GM12874 (cell line): ENCODE measurements around the gene SCIN.
A peak's percentile ranks its signal among the peaks of the same experiment; 100 is the strongest.

Experiments
- CTCF ChIP-seq: IDR thresholded peaks from 2 replicates; pipeline ENCODE4 v1.5.1; 2011; ENCODE audit warnings: low read depth, mild to moderate bottlenecking, control low read depth, low read length, moderate library complexity; ENCODE audit not compliant: insufficient read depth

SCIN gene

GRCh38 chr7:12661581-12661980 lies 91.1 kb downstream of the SCIN start:
- no peak for TF ChIP-seq CTCF

- TF ChIP-seq CTCF = no peak
These were observed 99.6 kb downstream of the SCIN start for GRCh38 chr7:12670000-12670729.

DNA sequence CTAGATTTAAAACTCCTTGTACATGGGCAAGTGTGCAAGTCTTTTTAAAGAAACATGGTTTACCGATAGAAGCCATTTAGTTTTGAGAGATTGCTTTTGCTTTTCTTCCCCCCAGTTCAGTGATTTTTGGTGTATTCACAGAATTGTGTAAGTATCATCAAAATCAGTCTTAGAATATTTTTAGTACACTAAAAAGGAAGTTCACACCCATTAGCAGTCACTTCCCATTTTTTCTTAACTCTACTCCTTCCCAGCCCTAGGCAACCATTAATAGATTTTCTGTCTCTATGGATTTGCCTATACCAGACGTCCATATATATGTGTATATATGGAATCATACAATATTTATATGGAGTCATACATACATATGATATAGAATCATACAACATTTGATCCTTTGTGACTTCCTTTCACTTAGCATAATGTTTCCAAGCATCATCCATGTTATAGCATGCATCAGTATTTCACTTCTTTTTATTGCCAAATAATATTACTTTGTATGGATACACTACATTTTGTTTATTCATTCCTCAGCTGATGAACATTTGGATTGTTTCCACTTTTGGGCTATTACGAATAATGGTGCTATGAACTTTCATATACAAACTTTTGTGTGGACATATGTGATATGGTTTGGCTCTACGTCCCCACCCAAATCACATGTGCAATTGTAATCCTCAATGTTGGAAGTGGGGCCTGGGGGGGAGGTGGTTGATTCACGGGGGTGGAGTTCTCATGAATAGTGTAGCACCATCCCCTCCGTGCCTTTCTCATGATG lies 100.4 kb downstream of the SCIN start:
- TF ChIP-seq CTCF = no peak

- no peak for TF ChIP-seq CTCF
These were observed 103.5 kb downstream of the SCIN start for GRCh38 chr7:12674053-12674452.

DNA sequence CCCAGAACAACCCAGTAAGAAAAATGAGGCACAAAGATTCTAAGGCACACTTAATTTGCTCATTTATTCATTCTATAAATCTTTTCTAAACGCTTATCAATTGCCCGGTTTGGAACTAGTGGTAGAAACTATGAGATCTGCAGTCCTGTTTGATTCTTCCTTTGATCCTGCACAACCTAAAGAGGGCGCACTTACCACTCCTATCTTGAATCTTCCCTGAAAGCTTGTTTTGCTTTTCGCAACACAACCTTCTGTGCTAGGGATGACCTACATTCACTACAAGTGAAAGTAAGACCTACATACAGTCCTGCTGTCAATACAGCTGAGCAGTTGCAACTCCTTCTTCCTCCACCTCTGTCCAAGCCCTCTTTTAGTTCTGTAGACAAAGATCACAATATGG lies 104.3 kb downstream of the SCIN start:
- peak; percentile 59 for TF ChIP-seq CTCF

DNA sequence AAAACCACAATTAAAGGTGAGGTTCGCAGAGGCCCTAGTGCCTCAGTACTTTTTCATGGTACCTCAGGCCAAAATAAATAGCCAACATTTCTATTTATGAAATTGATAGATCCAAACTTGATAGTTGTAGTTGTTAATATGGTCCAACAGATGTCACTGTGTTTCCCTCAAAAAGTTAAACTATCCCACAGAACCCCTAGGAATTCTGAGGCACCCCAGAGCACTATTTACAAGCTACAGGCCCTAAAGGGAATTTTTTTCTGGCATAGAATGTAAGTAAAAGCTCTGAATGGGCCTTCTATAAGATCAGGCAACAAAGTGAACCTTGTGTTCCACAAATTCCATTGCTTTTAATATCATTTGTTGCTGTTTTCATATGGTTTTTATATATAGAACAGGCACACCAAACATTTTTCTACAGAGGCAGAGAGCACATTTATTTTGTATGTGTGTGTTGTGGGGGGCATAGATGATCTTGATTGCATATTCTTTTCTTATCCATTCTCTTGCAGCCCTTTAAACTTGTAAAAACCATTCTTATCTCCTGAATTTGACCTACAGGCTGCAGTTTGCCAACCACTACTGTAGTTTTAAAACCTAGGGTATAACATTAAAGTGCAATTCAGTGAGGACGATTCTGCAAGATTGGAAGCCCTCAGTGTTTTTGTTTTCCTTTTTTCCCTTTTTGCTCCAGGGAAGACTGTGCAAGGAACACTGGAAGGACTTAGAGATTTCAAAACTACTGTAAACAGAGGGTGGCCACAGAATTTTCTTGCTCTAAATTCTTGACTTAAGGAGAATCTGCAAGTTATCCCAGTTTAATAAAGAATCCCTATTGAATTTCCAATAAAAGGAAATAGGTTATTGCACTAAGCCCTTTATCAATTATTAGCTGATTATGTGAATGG lies 113.4 kb downstream of the SCIN start:
- no peak for TF ChIP-seq CTCF

DNA sequence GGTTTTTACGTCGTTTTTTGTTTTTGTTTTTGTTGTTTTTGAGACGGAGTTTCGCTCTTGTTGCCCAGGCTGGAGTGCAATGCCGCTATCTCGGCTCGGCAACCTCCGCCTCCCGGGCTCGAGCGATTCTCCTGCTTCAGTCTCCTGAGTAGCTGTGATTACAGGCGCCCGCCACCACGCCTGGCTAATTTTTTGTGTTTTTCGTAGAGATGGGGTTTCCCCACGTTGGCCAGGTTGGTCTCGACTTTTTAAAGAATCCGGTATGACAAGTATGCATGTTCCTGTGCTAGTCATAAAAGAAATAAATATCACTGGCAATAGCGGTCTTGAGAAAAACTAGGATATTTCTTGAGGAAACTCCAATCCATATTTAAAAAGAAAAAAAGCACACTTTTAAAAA lies 114.2 kb downstream of the SCIN start:
- TF ChIP-seq CTCF = no peak
